GM12865 (cell line): ENCODE data around the gene CBX4.

Source experiments
- DNase-seq: peaks from one replicate; pipeline ENCODE4 v3.0.0; 2010; ENCODE audit warnings: low read depth
- H3K4me3 ChIP-seq: 2 replicates; pipeline ENCODE4 v1.5.1; 2011; ENCODE audit warnings: mild to moderate bottlenecking, low read depth, low read length, control low read depth
- CTCF ChIP-seq: IDR thresholded peaks from 2 replicates; pipeline ENCODE4 v1.5.1; 2011; ENCODE audit warnings: low read length, control low read depth, low read depth, inconsistent platforms; ENCODE audit not compliant: insufficient read depth; ENCODE audit errors: missing control alignments

The CBX4 gene

GRCh38 chr17:79820959-79821330, 18.3 kb downstream of the CBX4 start:
- no peak overlapping the region for H3K4me3 ChIP-seq
- no peak for TF ChIP-seq CTCF
- DNase-seq: no peak

GRCh38 chr17:79819534-79820276, 19.5 kb downstream of the CBX4 start:
- no peak overlapping the region for H3K4me3 ChIP-seq
- no peak for DNase-seq
- TF ChIP-seq CTCF: no peak

GRCh38 chr17:79819085-79819484, 20.2 kb downstream of the CBX4 start:
- DNase-seq: no peak
- no peak for TF ChIP-seq CTCF

GRCh38 chr17:79818026-79818758, 21.0 kb downstream of the CBX4 start:
- no peak overlapping the region for H3K4me3 ChIP-seq
- no peak for TF ChIP-seq CTCF
- no peak for DNase-seq

More at GRCh38 chr17:79819085-79819484, 20.2 kb downstream of the CBX4 start:
- no peak overlapping the region for H3K4me3 ChIP-seq

GRCh38 chr17:79815836-79816461, 23.3 kb downstream of the CBX4 start:
- H3K4me3 ChIP-seq: no peak overlapping the region
- DNase-seq: no peak
- no peak for TF ChIP-seq CTCF

GRCh38 chr17:79814974-79815835, 24.0 kb downstream of the CBX4 start:
- no peak overlapping the region for H3K4me3 ChIP-seq
- no peak for TF ChIP-seq CTCF
- no peak for DNase-seq
